ENCODE measurements around the gene AMZ1. TPM values are rescaled to one million over a fixed set of nuclear protein-coding genes. Genes with fewer than 3 reads are reported as not detected.
A peak's percentile ranks its signal among the peaks of the same experiment; 100 is the strongest.

The AMZ1 gene
- total RNA-seq, 4 donors from 2014 or later: 0.35 to 4.6 (median 4.4) TPM; not detected in 1

GRCh38 chr7:2717293-2718261 is 29.6 kb downstream of the AMZ1 start:
- TF ChIP-seq, protein P1, sequence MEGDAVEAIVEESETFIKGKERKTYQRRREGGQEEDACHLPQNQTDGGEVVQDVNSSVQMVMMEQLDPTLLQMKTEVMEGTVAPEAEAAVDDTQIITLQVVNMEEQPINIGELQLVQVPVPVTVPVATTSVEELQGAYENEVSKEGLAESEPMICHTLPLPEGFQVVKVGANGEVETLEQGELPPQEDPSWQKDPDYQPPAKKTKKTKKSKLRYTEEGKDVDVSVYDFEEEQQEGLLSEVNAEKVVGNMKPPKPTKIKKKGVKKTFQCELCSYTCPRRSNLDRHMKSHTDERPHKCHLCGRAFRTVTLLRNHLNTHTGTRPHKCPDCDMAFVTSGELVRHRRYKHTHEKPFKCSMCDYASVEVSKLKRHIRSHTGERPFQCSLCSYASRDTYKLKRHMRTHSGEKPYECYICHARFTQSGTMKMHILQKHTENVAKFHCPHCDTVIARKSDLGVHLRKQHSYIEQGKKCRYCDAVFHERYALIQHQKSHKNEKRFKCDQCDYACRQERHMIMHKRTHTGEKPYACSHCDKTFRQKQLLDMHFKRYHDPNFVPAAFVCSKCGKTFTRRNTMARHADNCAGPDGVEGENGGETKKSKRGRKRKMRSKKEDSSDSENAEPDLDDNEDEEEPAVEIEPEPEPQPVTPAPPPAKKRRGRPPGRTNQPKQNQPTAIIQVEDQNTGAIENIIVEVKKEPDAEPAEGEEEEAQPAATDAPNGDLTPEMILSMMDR (IDR thresholded peaks at IDR 0.05): no peak
- no peak for TF ChIP-seq POLR2A (IDR thresholded peaks at IDR 0.05)
- DNase-seq: peak in 1 of 2 donors; percentile 44
- H3K27ac ChIP-seq: peak overlapping the region; percentile 25 to 45
- H3K9me3 ChIP-seq: no peaks in the 10 kb centered on the region
- H3K36me3 ChIP-seq: no peaks in the 10 kb centered on the region
- H3K4me1 ChIP-seq: peaks cover 0 to 5% of the 10 kb centered on the region in 2 donors
- H3K4me3 ChIP-seq: no peak overlapping the region
- no peaks in the 10 kb centered on the region for H3K27me3 ChIP-seq
- intact Hi-C loops (cut with DNase I; ENCODE audit: low total_unique reads): no loop called here

GRCh38 chr7:2718296-2718965 is 30.4 kb downstream of the AMZ1 start:
- Histone ChIP-seq H3K27ac (no peak overlapping the region), H3K9me3 (no peaks in the 10 kb centered on the region), H3K4me3 (no peak overlapping the region), H3K27me3 (no peaks in the 10 kb centered on the region), H3K36me3 (no peaks in the 10 kb centered on the region), H3K4me1 (peaks cover 0 to 5% of the 10 kb centered on the region in 2 donors)
- TF ChIP-seq POLR2A (IDR thresholded peaks at IDR 0.05): no peak
- intact Hi-C loops (cut with DNase I; ENCODE audit: low total_unique reads): no loop called here
- DNase-seq: no peak

- no peaks in the 10 kb centered on the region for H3K27me3 ChIP-seq
- DNase-seq: no peak
- no peaks in the 10 kb centered on the region for H3K9me3 ChIP-seq
- no peaks in the 10 kb centered on the region for H3K36me3 ChIP-seq
- peaks cover 0 to 5% of the 10 kb centered on the region in 2 donors for H3K4me1 ChIP-seq
- no peak overlapping the region for H3K27ac ChIP-seq
- intact Hi-C loops (cut with DNase I; ENCODE audit: low total_unique reads): no loop called here
- H3K4me3 ChIP-seq: no peak overlapping the region
- TF ChIP-seq, protein P1 (IDR thresholded peaks at IDR 0.05): peak in 1 of 4 experiments; percentile 19
- TF ChIP-seq POLR2A (IDR thresholded peaks at IDR 0.05): no peak
Observed at GRCh38 chr7:2719007-2719406, 31.0 kb downstream of the AMZ1 start.

GRCh38 chr7:2720024-2720423 is 32.0 kb downstream of the AMZ1 start:
- H3K4me3 ChIP-seq: no peak overlapping the region
- TF ChIP-seq, protein P1 (IDR thresholded peaks at IDR 0.05): no peak
- no peak for TF ChIP-seq POLR2A (IDR thresholded peaks at IDR 0.05)
- H3K27ac ChIP-seq: no peak overlapping the region
- peaks cover 0 to 5% of the 10 kb centered on the region in 2 donors for H3K4me1 ChIP-seq
- no peaks in the 10 kb centered on the region for H3K27me3 ChIP-seq
- no peak for DNase-seq
- intact Hi-C loops (cut with DNase I; ENCODE audit: low total_unique reads): no loop called here
- H3K36me3 ChIP-seq: no peaks in the 10 kb centered on the region
- H3K9me3 ChIP-seq: no peaks in the 10 kb centered on the region

- Histone ChIP-seq H3K27ac (no peak overlapping the region), H3K4me1 (peaks cover 0 to 5% of the 10 kb centered on the region in 2 donors), H3K27me3 (no peaks in the 10 kb centered on the region), H3K9me3 (no peaks in the 10 kb centered on the region), H3K4me3 (no peak overlapping the region), H3K36me3 (no peaks in the 10 kb centered on the region)
- no peak for DNase-seq
- intact Hi-C loops (cut with DNase I; ENCODE audit: low total_unique reads): no loop called here
- TF ChIP-seq, protein P1 (IDR thresholded peaks at IDR 0.05): no peak
- TF ChIP-seq POLR2A (IDR thresholded peaks at IDR 0.05): no peak
Observed at GRCh38 chr7:2721842-2722241, 33.8 kb downstream of the AMZ1 start.
